HG03442 (cell line): ENCODE measurements around the gene SSNA1.

ENCODE experiments used
- ATAC-seq: cut with Tn5 transposase; IDR thresholded peaks from one replicate; pipeline ENCODE4 v1.9.1; 2021; ENCODE audit warnings: mild to moderate bottlenecking, moderate library complexity; ENCODE audit not compliant: unreplicated experiment

The SSNA1 gene

GRCh38 chr9:137218754-137219271 lies 30.3 kb downstream of the SSNA1 start:
- no peak for ATAC-seq

- no peak for ATAC-seq
Observed at GRCh38 chr9:137219757-137220316, 31.4 kb downstream of the SSNA1 start.

GRCh38 chr9:137220317-137221094 lies 32.0 kb downstream of the SSNA1 start:
- no peak for ATAC-seq

- no peak for ATAC-seq
Observed at GRCh38 chr9:137221095-137221505, 32.6 kb downstream of the SSNA1 start.

- no peak for ATAC-seq
Observed at GRCh38 chr9:137221506-137222111, 33.1 kb downstream of the SSNA1 start.

GRCh38 chr9:137222190-137223077 lies 34.0 kb downstream of the SSNA1 start, which contains the start of gene RNF208:
RNF208 (minus strand) TSS chr9:137222240; CDS start chr9:137221212, 1,028 bp downstream.
- ATAC-seq: peak; percentile 2

- ATAC-seq: peak; percentile 55
Observed at GRCh38 chr9:137223078-137223970, 34.8 kb downstream of the SSNA1 start.

- ATAC-seq: no peak
Observed at GRCh38 chr9:137224830-137225694, 36.6 kb downstream of the SSNA1 start, which contains the start of gene CYSRT1. CYSRT1 (plus strand) TSS chr9:137225174; CDS start chr9:137225622, 448 bp downstream.

GRCh38 chr9:137225699-137226331 lies 37.3 kb downstream of the SSNA1 start:
- ATAC-seq: no peak

GRCh38 chr9:137226338-137227053 lies 38.0 kb downstream of the SSNA1 start:
- no peak for ATAC-seq

- no peak for ATAC-seq
Observed at GRCh38 chr9:137227054-137227852, 38.8 kb downstream of the SSNA1 start, which contains the start of gene RNF224. RNF224 (plus strand) TSS chr9:137227502; CDS start chr9:137228336, 834 bp downstream.

- ATAC-seq: no peak
Observed at GRCh38 chr9:137227853-137228505, 39.5 kb downstream of the SSNA1 start.

GRCh38 chr9:137228506-137228967 lies 40.1 kb downstream of the SSNA1 start:
- ATAC-seq: no peak

GRCh38 chr9:137228968-137229896 lies 40.8 kb downstream of the SSNA1 start:
- no peak for ATAC-seq
